B cell (primary cell): Measurements from ENCODE around the gene MILR1. TPM values are rescaled to one million over a fixed set of nuclear protein-coding genes. Genes with fewer than 3 reads are reported as not detected.

Experiments
- ATAC-seq: fragments of 200-7000 bp; cut with Tn5 transposase; one replicate; pipeline ENCODE4 v1.10.0; 2021; ENCODE audit warnings: low read depth, mild to moderate bottlenecking, moderate number of reproducible peaks, moderate library complexity
- CTCF ChIA-PET: fragments of 350-600 bp; sonication (Branson Sonifier 250); formaldehyde crosslinking; loops from one replicate; lab custom pipeline; 2021; ENCODE audit warnings: antibody characterized with exemption, inconsistent platforms; lab: Charles Lee
- POLR2A ChIA-PET: fragments of 350-600 bp; sonication (Branson Sonifier 250); formaldehyde crosslinking; loops from one replicate; lab custom pipeline; 2021; ENCODE audit warnings: antibody characterized with exemption; lab: Charles Lee
- DNase-seq: peaks from one replicate; pipeline ENCODE4 v3.0.0; 2013
- H2AFZ ChIP-seq: 2 replicates; pipeline ENCODE4 v1.6.1; 2012; ENCODE audit warnings: mild to moderate bottlenecking, low read depth, low read length; ENCODE audit not compliant: insufficient read depth, poor library complexity, severe bottlenecking
- H3K27ac ChIP-seq, 2 donors: 1 replicate in 1 of 2; 2 replicates in 1 of 2; pipeline ENCODE4 v1.5.1; 2012 to 2013; ENCODE audit warnings: low read length in 2 of 2, mild to moderate bottlenecking in 2 of 2, moderate library complexity in 1 of 2
- H3K27me3 ChIP-seq, 4 experiments: fragments of 200-600 bp in 1 of 4; sonication (generic) in 1 of 4; replicated peaks in 1 of 4; 1 replicate in 2 of 4; 2 replicates in 2 of 4; pipeline versions ENCODE4 v1.6.1 to v1.7.0; 2013 to 2016; ENCODE audit warnings: low read length in 3 of 4, mild to moderate bottlenecking in 2 of 4, mixed read lengths in 1 of 4, moderate library complexity in 1 of 4; ENCODE audit not compliant: insufficient read depth in 4 of 4, control insufficient read depth in 3 of 4; ENCODE audit errors: control extremely low read depth in 1 of 4
- H3K36me3 ChIP-seq, 2 experiments: replicated peaks in 1 of 2; 1 replicate in 1 of 2; 2 replicates in 1 of 2; pipeline versions ENCODE4 v1.6.1 to v1.7.1; 2013; ENCODE audit warnings: low read length in 1 of 2; ENCODE audit not compliant: insufficient read depth in 2 of 2, control insufficient read depth in 1 of 2; ENCODE audit errors: control extremely low read depth in 1 of 2, extremely low read depth in 1 of 2
- H3K4me1 ChIP-seq, 2 donors: fragments of 200-600 bp in 1 of 2; sonication (generic) in 1 of 2; 1 replicate in 1 of 2; 2 replicates in 1 of 2; pipeline versions ENCODE4 v1.5.1 to v1.6.1; 2013 to 2017; ENCODE audit warnings: low read length in 2 of 2; ENCODE audit not compliant: control insufficient read depth in 2 of 2, insufficient read depth in 2 of 2
- H3K4me2 ChIP-seq: replicated peaks from 2 replicates; pipeline ENCODE3; 2012; ENCODE audit warnings: mild to moderate bottlenecking, low read depth, low read length; ENCODE audit not compliant: poor library complexity, severe bottlenecking
- H3K4me3 ChIP-seq, 5 experiments: fragments of 200-600 bp in 1 of 5; sonication (generic) in 1 of 5; 1 replicate in 3 of 5; 2 replicates in 2 of 5; pipeline versions ENCODE4 v1.5.1 to v1.7.0; 2011 to 2016; ENCODE audit warnings: low read length in 4 of 5, mild to moderate bottlenecking in 4 of 5, low read depth in 2 of 5, control low read depth in 1 of 5, moderate library complexity in 1 of 5; ENCODE audit not compliant: insufficient read depth in 1 of 5; ENCODE audit errors: control extremely low read depth in 1 of 5, extremely low read depth in 1 of 5
- H3K79me2 ChIP-seq: fragments of 200-600 bp; sonication (generic); one replicate; pipeline ENCODE4 v1.6.0; 2016; ENCODE audit warnings: low read length; ENCODE audit not compliant: control insufficient read depth, insufficient read depth
- H3K9ac ChIP-seq: fragments of 200-600 bp; sonication (generic); 2 replicates; pipeline ENCODE4 v1.6.1; 2017; ENCODE audit warnings: mild to moderate bottlenecking, low read length, moderate library complexity
- H3K9me3 ChIP-seq, 3 donors: one replicate each; pipeline versions ENCODE4 v1.6.1 to v1.7.1; 2013; ENCODE audit warnings: low read length in 2 of 3; ENCODE audit not compliant: control insufficient read depth in 2 of 3, insufficient read depth in 1 of 3; ENCODE audit errors: control extremely low read depth in 1 of 3
- H4K20me1 ChIP-seq: 2 replicates; pipeline ENCODE4 v1.6.0; 2012; ENCODE audit warnings: mild to moderate bottlenecking, low read length; ENCODE audit not compliant: insufficient read depth, control insufficient read depth, poor library complexity, severe bottlenecking
- H3K27ac Mint-ChIP-seq: one replicate; pipeline ENCODE4 v1.8.0; 2021; ENCODE audit warnings: mixed read lengths
- H3K27me3 Mint-ChIP-seq: one replicate; pipeline ENCODE4 v1.8.0; 2021; ENCODE audit warnings: mixed read lengths
- H3K4me1 Mint-ChIP-seq: one replicate; pipeline ENCODE4 v1.8.0; 2021; ENCODE audit warnings: mixed read lengths
- H3K4me3 Mint-ChIP-seq: one replicate; pipeline ENCODE4 v1.8.0; 2021; ENCODE audit warnings: mixed read lengths
- H3K9me3 Mint-ChIP-seq: one replicate; pipeline ENCODE4 v1.8.0; 2022; ENCODE audit warnings: mixed read lengths; ENCODE audit not compliant: insufficient read depth
- CTCF ChIP-seq: fragments of 200-600 bp; IDR thresholded peaks from one replicate; pipeline ENCODE4 v1.8.0; 2022; ENCODE audit warnings: antibody characterized with exemption, mild to moderate bottlenecking
- EZH2 ChIP-seq: IDR thresholded peaks from 2 replicates; pipeline ENCODE4 v1.6.1; 2012; ENCODE audit warnings: borderline replicate concordance, low read depth, mild to moderate bottlenecking, moderate library complexity, low read length; ENCODE audit not compliant: insufficient read depth, poor library complexity, severe bottlenecking
- WGBS: methylation state at CpG from one replicate; pipeline ENCODE4 v1.1.5; 2013; ENCODE audit warnings: missing lambda C conversion rate; ENCODE audit not compliant: insufficient coverage; 5-methylcytosine and 5-hydroxymethylcytosine counted together
- intact Hi-C: fragments of 100-400 bp; cut with micrococcal nuclease; formaldehyde crosslinking; loops from one replicate; pipeline ENCODE4 v1.10.0; 2022
- polyA plus RNA-seq: library from polyadenylated mRNA; depleted of rRNA; stranded (reverse); fragments of >200 nt; gene quantifications from 2 replicates; pipeline ENCODE4 v1.2.3, GENCODE V29; 2012
- total RNA-seq, 2 donors: library from RNA; stranded (reverse); fragments of 120-200 nt in 1 of 2; gene quantifications; 1 replicate in 1 of 2; 2 replicates in 1 of 2; pipeline versions ENCODE4 v1.2.3 to v1.2.4, GENCODE V29; 2013 to 2022

MILR1 gene
- total and polyA plus RNA-seq, 2 donors (not counting 1 experiment from before 2014, with no cell fraction given): 9.4 to 38.0 TPM

- Mint-ChIP-seq H3K27ac (no peak overlapping the region), H3K27me3 (no peaks in the 10 kb centered on the region), H3K4me1 (peaks cover 67% of the 10 kb centered on the region), H3K9me3 (no peaks in the 10 kb centered on the region), H3K4me3 (no peak overlapping the region)
- Histone ChIP-seq H3K4me3 (no peak overlapping the region), H3K4me1 (peaks cover 74 to 79% of the 10 kb centered on the region in 2 donors), H3K27me3 (no peaks in the 10 kb centered on the region), H3K27ac (peak overlapping the region in 1 of 2 donors; percentile 34), H4K20me1 (peaks cover 11% of the 10 kb centered on the region), H2AFZ (no peak overlapping the region), H3K36me3 (peaks cover 0 to 5% of the 10 kb centered on the region in 2 experiments), H3K9ac (no peak overlapping the region), H3K79me2 (peaks cover 85% of the 10 kb centered on the region), H3K9me3 (peaks cover 0 to 11% (median 2%) of the 10 kb centered on the region in 3 donors), H3K4me2 (peak overlapping the region; percentile 68)
- POLR2A ChIA-PET: interaction anchor here (0.7 to 1.3 kb wide), 3 partner anchors 11 to 446 kb away, joined by 3 to 7 read pairs (median 4); no protein-coding TSS in a partner anchor
- intact Hi-C loops: loop anchor here (1.0 kb wide), 1 partner anchor 14 kb away; no protein-coding TSS in a partner anchor
- 100% methylated on average over 1 of the region's 1 CpG for WGBS
- DNase-seq: no peak
- no peak for TF ChIP-seq EZH2
- no peak for TF ChIP-seq CTCF
- ATAC-seq: no peak
- CTCF ChIA-PET: interaction anchor here (1.6 to 12.0 kb wide), 3 partner anchors 13 to 18 kb away, joined by 8 to 94 read pairs (median 10); no protein-coding TSS in a partner anchor
Observed at GRCh38 chr17:64399767-64400156, 49.2 kb upstream of the MILR1 start.

- Histone ChIP-seq H3K9me3 (peaks cover 0 to 13% (median 2%) of the 10 kb centered on the region in 3 donors), H3K4me3 (peak overlapping the region in 1 of 5 experiments; percentile 40), H3K4me1 (peaks cover 83 to 87% of the 10 kb centered on the region in 2 donors), H3K27ac (peak overlapping the region; percentile 34 to 72), H3K27me3 (no peaks in the 10 kb centered on the region), H3K36me3 (peaks cover 0 to 5% of the 10 kb centered on the region in 2 experiments), H4K20me1 (peaks cover 11% of the 10 kb centered on the region), H3K79me2 (peaks cover 85% of the 10 kb centered on the region), H2AFZ (no peak overlapping the region), H3K4me2 (peak overlapping the region; percentile 68), H3K9ac (no peak overlapping the region)
- no peaks in the 10 kb centered on the region for H3K27me3 Mint-ChIP-seq
- peaks cover 75% of the 10 kb centered on the region for H3K4me1 Mint-ChIP-seq
- ChIA-PET CTCF (interaction anchor here (0.6 to 12.0 kb wide), 4 partner anchors 8 to 79 kb away, joined by 3 to 94 read pairs (median 6); no protein-coding TSS in a partner anchor), POLR2A (interaction anchor here (0.6 to 1.2 kb wide), 5 partner anchors 10 to 447 kb away, joined by 3 to 10 read pairs (median 4); no protein-coding TSS in a partner anchor)
- intact Hi-C loops: loop anchor here (1.0 kb wide), 1 partner anchor 13 kb away; no protein-coding TSS in a partner anchor
- TF ChIP-seq EZH2 (no peak), CTCF (no peak)
- H3K4me3 Mint-ChIP-seq: peak overlapping the region; percentile 81
- ATAC-seq: peak; percentile 50
- H3K9me3 Mint-ChIP-seq: no peaks in the 10 kb centered on the region
- WGBS: no CpG with 5 or more reads among the region's 7 CpGs
- peak; percentile 61 for DNase-seq
- peak overlapping the region; percentile 90 for H3K27ac Mint-ChIP-seq
Observed at GRCh38 chr17:64400642-64401041, 48.3 kb upstream of the MILR1 start.
